GM19043 (cell line): ENCODE results near the gene NDUFS3.
"Not testable (repeated sequence)": the region's sequence is repeated elsewhere in the genome, so short reads cannot be mapped to it uniquely, and the experiment has no call there.

Experiments used
- ATAC-seq: cut with Tn5 transposase; IDR thresholded peaks from one replicate; pipeline ENCODE4 v1.9.1; 2021; ENCODE audit warnings: low read depth; ENCODE audit not compliant: unreplicated experiment

Gene NDUFS3

DNA sequence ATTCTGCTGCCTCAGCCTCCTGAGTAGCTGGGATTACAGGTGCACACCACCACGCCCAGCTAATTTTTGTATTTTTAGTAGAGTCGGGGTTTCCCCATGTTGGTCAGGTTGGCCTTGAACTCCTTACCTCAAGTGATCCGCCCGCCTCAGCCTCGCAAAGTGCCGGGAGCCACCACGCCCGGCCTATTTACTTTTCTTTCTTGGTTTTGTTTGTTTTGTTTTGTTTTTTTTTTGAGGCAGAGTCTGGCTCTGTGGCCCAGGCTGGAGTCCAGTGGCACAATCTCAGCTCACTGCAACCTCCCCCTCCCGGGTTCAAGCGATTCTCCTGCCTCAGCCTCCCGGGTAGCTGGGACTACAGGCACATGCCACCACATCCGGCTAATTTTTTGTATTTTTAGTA is 21.9 kb upstream of the NDUFS3 start:
- ATAC-seq, result not testable (repeated sequence)

DNA sequence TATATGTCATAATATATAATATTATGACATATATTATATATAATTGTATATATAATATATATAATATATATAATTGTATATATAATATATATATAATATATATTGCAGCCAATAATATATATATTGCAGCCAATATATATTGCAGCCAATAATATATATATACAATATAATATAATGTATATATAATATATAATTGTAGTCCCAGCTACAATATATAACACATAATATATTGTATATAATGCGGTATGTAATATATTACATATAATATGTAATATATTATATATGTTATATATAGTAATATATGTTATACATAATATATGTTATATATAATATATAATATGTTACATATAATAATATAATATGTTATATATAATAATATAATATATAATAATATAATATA is 20.2 kb upstream of the NDUFS3 start:
- no peak for ATAC-seq

DNA sequence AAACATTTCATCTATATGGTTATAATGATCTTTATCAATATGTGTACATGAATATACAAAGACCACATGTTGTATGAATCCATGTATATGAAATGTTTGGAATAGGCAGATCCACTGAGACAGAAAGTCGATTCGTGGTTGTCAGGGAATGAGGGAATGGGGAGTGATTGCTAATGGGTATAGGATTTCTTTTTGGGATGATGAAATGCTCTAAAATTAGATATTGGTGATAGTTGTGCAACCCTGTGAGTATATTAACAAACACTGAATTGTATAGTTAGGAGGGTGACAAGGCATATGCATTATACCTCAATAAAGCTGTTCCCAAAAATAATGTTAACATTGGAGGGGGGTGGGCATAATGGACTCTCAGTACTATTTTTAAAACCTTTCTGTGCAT is 18.4 kb upstream of the NDUFS3 start:
- no peak for ATAC-seq

DNA sequence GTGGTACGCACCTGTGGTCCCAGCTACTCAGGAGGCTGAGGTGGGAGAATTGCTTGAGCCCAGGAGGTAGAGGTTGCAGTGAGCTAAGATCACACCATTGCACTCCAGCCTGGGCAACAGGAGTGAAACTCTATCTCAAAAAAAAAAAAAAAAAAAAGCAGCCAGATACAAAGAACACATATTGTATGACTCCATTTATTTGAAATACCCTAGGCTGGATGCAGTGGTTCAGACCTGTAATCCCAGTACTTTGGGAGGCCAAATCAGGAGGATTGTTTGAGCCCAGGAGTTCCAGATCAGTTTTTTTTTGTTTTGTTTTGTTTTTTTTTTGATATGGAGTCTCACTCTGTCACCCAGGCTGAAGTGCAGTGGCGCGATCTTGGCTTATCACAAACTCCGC is 16.5 kb upstream of the NDUFS3 start:
- ATAC-seq, result not testable (repeated sequence)

DNA sequence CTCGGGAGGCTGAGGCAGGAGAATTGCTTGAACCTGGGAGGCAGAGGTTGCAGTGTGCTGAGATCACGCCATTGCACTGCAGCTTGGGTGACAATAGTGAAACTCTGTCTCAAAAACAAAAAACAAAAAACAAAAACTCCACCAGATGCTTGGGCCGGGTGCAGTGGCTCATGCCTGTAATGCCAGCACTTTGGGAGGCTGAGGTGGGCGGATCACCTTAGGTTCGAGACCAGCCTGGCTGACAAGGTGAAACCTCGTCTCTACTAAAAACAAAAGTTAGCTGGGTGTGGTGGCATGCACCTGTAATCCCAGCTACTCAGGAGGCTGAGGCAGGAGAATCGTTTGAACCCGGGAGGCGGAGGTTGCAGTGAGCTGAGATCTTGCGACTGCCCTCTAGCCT is 14.5 kb upstream of the NDUFS3 start:
- ATAC-seq, result not testable (repeated sequence)

DNA sequence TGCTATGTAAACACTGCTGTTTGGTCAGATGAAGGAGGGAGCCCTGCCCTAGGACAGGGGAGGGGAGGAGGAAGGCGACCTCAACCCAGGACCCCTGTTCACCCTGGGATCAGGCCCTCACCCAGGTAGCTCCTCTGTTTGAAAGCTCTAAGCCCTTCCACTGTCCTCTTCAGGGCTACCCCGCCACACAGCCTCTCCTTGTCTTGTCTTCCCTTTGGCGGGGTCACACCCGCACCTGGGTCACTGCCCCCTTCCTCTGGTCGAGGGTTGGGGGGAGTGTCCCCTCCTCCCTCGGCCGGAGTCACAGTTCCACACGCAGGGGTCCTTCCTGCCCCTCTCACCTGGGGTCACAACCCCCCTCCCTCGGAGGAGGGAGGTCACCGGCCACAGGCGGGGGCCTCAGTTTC is 13.9 kb upstream of the NDUFS3 start:
- ATAC-seq, result peak; percentile 4

DNA sequence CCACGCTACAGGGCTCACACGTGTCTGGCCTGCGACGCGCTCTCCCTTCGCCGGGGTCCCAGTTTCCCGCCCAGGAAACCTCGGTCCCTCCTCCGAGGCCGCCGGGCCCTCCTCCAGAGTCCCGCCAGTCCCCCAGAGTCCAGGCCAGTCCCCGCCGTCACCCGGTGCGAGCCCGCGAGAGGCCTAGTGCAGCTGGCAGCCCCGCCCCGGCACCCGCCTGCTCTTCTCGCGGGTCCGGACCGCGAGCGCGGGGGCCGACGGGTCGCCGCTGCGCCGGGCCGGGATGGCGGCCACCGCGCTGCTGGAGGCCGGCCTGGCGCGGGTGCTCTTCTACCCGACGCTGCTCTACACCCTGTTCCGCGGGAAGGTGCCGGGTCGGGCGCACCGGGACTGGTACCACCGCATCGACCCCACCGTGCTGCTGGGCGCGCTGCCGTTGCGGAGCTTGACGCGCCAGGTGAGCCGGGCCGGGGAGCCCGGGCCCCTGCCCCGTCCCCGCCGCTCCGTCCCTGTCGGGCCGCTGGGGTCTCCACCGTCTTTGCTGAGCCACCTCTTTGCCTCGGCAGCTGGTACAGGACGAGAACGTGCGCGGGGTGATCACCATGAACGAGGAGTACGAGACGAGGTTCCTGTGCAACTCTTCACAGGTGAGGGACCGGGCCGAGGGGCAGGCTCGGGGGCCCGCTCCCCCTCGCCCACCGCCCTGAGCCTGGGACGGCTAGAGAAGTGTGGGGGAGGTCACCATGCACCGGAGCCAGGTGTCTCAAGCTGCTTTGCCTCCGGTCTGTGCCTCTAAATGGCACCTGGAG is 13.3 kb upstream of the NDUFS3 start, which contains the start of gene PTPMT1:
Gene PTPMT1, plus strand, starts transcription at position 260 of the 809 bp plus-strand sequence. Its CDS starts 24 bp downstream, at position 284.
- ATAC-seq, result peak; percentile 84

DNA sequence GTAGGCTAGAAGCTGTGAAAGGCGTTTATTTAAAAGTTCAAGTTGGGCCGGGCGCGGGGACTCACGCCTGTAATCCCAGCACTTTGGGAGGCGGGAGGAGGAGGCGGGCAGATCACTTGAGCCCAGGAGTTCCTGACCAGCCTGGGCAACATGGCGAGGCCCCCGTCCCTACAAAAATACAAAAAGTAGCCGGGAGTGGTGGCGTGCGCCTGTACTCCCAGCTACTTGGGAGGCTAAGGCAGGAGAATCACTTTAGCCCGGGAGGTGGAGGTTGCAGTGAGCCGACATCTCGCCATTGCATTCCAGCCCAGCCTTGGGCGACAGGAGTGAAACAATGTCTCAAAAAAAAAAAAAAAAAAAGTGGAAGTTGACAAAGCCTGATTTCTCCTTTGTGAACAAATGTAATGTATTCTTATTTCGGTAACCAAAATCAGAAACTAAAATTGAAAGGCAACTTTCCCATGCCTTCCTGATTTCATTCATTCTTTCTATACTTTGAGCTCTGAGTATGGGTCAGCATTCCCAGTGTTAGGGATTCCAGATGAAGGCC is 12.7 kb upstream of the NDUFS3 start:
- no peak for ATAC-seq

DNA sequence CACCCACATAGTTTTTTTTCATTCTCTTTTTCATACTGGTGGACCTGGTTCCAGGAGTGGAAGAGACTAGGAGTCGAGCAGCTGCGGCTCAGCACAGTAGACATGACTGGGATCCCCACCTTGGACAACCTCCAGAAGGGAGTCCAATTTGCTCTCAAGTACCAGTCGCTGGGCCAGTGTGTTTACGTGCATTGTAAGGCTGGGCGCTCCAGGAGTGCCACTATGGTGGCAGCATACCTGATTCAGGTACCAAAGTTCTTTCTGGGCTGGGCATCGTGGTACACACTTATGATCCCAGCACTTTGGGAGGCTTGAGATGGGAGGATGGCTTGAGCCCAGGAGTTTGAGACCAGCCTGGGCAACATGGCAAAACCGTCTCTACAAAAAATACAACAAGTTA is 9.2 kb upstream of the NDUFS3 start:
- no peak for ATAC-seq

DNA sequence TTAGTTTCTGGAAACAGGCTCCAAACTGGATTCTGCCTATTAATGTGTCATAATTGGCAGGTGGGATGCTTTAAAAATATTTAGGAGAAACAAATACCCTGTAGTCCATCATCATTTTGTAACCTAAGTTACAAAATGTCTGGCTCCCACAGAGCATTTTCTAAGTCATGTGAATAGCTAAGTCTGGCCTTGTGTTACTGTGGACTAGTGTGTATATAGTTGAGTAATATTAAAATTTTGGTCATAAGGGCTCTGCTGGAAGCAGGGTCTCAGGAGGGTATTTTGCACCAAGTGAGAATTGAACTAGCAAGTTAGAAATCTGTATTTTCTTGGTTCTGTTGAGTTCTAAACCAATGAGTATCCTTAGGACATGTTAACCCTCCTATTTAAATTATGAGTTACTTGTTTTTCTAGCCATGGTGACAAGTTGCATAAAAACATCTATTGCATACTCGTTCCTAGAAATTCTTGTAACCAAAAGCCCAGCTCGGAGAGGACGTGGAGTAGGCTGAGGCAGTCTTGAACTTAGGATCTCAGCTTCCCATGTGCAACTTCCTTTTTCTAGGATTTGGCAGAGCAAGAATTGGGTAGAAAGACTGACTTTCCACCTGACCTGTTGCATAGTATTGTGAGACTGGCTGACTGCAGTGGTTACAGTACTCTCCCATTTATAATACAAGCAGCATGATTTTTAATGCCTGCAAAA is 8.1 kb upstream of the NDUFS3 start:
- ATAC-seq, result no peak

DNA sequence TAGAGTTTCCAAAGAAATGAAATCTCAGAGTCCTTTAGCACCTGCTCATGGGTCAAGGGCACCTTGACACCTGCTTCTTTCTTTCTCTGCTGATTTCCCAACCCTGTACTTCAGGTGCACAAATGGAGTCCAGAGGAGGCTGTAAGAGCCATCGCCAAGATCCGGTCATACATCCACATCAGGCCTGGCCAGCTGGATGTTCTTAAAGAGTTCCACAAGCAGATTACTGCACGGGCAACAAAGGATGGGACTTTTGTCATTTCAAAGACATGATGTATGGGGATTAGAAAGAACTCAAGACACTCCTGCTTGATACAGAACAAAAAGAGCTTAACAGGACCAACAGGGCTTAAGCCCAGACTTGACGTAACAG is 7.5 kb upstream of the NDUFS3 start:
- ATAC-seq, result no peak

DNA sequence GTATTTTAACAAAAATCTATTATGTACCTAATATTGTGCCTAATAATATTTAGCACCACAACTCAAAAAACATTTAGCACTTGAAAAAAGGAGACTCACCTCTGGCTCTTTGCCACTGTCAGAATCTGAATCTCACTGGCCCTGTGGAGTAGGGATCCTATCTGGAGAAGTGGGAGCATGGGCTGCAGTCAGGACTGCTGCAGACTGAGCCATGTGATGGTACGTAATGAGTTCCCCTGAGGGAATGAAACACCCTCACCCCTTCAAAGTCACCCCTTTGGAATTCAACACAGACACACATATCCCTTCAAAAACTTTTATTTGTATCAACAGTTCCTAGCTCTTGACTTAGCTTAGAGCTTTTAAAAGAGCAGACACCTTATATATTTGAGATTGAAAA is 7.0 kb upstream of the NDUFS3 start:
- no peak for ATAC-seq

DNA sequence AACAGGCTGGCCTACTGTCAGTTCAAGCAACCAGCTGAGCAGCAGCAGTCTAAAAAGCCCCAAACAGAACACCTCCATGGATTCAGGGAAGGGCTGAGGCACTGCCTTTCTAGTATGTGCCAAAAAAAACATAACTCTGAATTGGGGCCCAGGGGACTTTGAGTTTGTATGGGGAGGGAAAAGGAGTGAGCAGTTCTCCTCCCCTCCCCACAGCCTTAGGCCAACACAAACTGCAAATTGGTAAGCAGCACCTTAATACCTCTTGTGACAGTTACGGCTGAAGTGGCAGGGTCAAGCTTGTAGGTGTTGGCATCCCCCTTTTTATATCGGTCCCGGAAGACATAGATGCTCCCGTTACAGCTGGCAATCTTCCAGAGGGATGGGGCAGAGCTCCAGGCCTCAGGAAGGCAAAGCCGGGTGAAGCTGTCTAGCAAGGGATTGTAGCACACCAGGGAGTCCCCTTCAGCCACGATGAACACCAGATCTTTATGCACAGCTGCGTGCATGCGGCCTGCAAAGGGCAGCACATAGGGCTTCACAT is 6.1 kb upstream of the NDUFS3 start:
- no peak for ATAC-seq

DNA sequence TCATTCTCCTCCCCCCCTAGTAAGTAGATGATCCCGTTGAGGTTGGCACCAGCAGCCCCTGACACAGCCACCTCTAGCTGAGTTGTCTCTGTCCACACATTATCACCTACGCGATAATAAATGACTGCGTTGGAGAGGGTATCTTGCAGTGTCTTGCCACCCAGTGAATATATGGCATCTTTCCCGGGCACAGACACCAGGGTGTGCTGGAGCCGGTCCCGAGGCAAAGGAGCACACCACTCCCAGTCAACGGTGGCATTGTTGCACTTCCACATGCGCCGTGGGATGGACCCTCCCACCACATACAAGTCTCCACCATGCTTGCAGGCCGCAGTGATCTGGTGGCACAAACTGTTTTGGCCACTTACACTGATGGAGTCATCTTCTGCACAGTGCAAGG is 5.6 kb upstream of the NDUFS3 start:
- ATAC-seq, result no peak

DNA sequence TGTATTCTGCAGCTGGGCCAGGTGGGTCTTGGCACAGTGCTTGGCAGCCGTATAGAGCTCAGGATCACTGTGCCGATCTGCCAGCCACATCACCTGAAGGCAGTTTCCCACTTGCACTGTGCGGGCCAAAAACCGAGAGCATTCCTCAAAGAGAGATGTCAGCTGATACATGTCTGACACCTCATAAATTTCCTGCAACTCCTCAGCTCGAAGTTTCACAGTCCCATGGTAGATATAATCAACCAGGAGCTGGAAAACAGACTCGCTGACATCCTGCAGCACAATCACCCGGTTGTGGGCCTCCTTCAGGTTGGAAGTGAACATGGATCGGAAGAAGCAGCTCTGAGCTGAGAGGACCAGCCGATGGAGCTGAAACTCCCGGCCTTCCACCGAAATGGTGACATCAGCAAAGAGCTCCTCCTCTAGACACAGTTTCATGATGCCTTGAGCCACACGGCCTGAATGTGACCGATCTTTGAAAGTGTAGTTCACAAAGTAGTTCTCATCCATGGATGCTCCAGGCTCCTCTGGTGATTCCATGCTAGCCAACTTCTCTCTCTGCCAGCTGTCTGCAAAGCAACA is 1.3 kb upstream of the NDUFS3 start:
- no peak for ATAC-seq

DNA sequence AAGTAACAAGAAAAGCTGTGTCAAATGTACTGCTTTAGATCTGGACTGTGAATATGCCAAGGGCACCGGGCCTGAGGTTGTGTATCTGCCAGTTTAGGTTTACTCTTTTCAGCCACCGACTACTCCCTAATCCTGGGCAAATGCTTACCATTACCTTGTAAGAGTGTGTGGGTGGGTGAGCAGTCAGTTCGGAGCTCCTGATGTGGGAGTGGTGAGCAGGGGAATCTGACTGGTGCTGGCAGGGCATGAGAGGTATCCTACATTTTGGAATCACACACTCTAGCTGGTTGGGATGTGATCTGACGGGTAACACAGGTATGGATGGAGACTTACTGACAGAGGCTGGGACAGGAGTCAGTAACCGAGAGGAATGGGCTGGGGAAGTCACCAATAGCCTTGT is 5.0 kb downstream of the NDUFS3 start:
- ATAC-seq, result no peak

DNA sequence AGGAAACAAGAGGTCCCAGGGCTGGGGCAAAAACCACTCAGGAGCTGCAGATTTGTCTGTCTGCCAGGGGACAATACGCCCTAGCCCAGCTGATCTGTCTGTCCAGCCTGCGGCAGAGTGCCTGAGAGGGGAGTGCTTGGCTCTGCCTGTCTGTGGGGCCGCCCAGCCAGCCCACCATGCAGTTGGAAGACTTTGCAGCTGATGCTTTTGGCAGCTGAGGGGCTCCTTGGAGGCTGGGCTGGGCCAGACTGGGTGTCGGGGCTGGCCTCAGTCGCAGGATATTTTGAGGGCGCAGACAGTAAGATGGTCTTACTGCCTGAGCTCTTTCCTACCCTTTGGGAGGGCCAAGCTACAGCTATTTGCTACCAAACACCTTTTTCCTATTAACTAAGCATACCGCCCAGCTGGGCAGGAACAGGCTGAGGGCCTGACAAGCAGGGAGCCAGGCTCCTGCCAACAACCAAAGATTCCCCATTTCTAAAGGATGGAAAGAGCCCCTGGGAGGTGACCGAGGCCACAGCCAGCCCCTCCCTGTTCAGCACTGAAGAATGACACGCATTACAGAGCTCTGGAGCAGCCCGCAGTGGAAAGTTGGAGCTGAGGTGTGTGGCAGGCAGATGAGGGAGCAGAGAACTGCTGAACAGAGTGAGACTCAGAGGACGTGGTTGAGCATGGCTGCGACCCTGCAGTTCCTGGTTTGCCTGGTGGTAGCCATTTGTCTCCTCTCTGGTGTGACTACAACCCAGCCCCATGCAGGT is 7.4 kb downstream of the NDUFS3 start, which contains the start of gene FAM180B:
Gene FAM180B, plus strand, starts transcription at position 581 of the 758 bp plus-strand sequence. Its CDS starts 91 bp downstream, at position 672.
- no peak for ATAC-seq

DNA sequence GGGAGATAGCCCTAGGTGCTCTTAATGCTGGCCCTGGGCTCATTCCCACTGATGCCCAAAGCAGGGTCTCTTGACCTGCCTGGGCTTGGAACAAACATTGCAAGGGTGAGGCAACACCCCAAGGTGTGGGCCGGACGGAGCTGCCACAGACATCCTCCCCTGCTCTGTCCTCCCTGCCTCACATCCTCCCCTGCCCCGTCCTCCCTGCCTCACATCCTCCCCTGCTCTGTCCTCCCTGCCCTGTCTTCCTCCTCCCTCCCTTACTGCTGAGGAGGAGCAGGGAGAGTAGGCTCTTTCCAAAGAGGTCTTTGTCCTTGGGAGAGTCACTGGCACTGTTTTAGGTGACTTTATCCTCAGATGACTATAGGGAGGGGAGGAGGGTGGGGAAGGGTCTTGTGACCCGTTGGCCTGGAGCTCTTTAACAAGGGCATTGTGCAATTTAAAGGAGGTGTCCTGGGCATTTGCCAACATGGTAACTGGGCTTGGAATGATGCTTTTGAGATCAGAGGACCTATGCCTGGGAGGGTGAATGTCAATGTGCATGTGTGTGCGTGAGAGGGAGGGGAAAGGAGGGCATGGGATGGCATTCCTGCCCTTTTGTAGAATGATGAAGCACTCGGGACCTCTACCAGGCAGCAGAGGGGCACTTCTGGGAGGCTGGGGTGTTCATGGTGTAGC is 8.3 kb downstream of the NDUFS3 start:
- ATAC-seq, result no peak

DNA sequence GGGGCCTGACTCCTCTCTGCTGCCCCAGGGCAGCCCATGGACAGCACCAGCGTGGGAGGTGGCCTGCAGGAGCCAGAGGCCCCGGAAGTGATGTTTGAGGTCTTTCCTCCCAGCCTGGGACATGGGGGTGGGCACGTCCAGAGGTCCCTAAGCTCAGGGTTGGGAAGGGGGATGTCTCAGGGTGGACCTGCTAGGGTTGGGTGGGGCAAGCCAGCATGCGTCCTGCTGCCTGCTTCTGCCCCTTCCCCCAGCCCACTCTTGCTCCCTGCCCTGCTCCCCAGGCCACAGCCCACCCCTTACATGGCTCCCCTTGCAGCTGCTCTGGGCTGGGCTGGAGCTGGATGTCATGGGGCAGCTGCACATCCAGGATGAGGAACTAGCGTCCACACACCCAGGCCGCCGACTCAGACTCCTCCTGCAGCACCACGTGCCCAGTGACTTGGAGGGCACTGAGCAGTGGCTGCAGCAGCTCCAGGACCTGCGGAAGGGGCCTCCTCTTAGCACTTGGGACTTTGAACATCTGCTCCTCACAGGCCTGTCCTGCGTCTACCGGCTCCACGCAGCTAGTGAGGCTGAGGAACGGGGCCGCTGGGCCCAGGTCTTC is 9.0 kb downstream of the NDUFS3 start:
- no peak for ATAC-seq
